Fibroblast of lung (primary cell): ENCODE data around the gene FCSK. TPM values are rescaled to one million over a fixed set of nuclear protein-coding genes. Genes with fewer than 3 reads are reported as not detected.

Source experiments
- DNase-seq, 2 donors: peaks; one replicate each; pipeline versions ENCODE4 v3.0.0 to v3.0.0-alpha.2; 2010; ENCODE audit warnings: low read depth in 2 of 2
- H2AFZ ChIP-seq: 2 replicates; pipeline ENCODE4 v1.5.1; 2012; ENCODE audit warnings: low read length, control low read depth, inconsistent platforms
- H3K27ac ChIP-seq: 2 replicates; pipeline ENCODE4 v1.5.1; 2011; ENCODE audit warnings: low read length, control low read depth; ENCODE audit not compliant: insufficient read depth
- H3K27me3 ChIP-seq: 2 replicates; pipeline ENCODE4 v1.5.1; 2011; ENCODE audit warnings: mild to moderate bottlenecking, low read length; ENCODE audit not compliant: control insufficient read depth, insufficient read depth
- H3K36me3 ChIP-seq: 2 replicates; pipeline ENCODE4 v1.5.1; 2011; ENCODE audit warnings: low read length; ENCODE audit not compliant: control insufficient read depth, insufficient read depth
- H3K4me1 ChIP-seq: 2 replicates; pipeline ENCODE4 v1.5.1; 2011; ENCODE audit warnings: low read length; ENCODE audit not compliant: control insufficient read depth, insufficient read depth; ENCODE audit errors: extremely low read depth
- H3K4me2 ChIP-seq: 2 replicates; pipeline ENCODE4 v1.5.1; 2011; ENCODE audit warnings: low read length, control low read depth; ENCODE audit not compliant: insufficient read depth; ENCODE audit errors: extremely low read depth
- H3K4me3 ChIP-seq, 4 experiments: fragments of 200-600 bp in 1 of 4; sonication (generic) in 1 of 4; replicated peaks in 1 of 4; 2 replicates each; pipeline ENCODE4 v1.5.1; 2011 to 2016; ENCODE audit warnings: low read length in 4 of 4, low read depth in 3 of 4, mild to moderate bottlenecking in 3 of 4, control low read depth in 2 of 4, inconsistent platforms in 1 of 4, mixed read lengths in 1 of 4; ENCODE audit not compliant: insufficient read depth in 1 of 4; ENCODE audit errors: control extremely low read depth in 1 of 4
- H3K79me2 ChIP-seq: 2 replicates; pipeline ENCODE4 v1.5.1; 2012; ENCODE audit warnings: mild to moderate bottlenecking, low read length, inconsistent platforms; ENCODE audit not compliant: control insufficient read depth, insufficient read depth
- H3K9ac ChIP-seq: 2 replicates; pipeline ENCODE4 v1.5.1; 2011; ENCODE audit warnings: mild to moderate bottlenecking, low read length, control low read depth; ENCODE audit not compliant: insufficient read depth
- H3K9me3 ChIP-seq: 2 replicates; pipeline ENCODE4 v1.5.1; 2012; ENCODE audit warnings: low read depth, low read length; ENCODE audit not compliant: control insufficient read depth, insufficient read depth
- H4K20me1 ChIP-seq: 2 replicates; pipeline ENCODE4 v1.5.1; 2011; ENCODE audit warnings: low read length; ENCODE audit not compliant: control insufficient read depth, insufficient read depth; ENCODE audit errors: extremely low read depth
- EZH2 ChIP-seq: IDR thresholded peaks from 2 replicates; pipeline ENCODE4 v1.5.1; 2012; ENCODE audit warnings: low read length, control low read depth, mild to moderate bottlenecking; ENCODE audit errors: missing control alignments
- polyA plus RNA-seq, 2 donors: library from polyadenylated mRNA; depleted of rRNA in 1 of 2; stranded (reverse) in 1 of 2; unstranded in 1 of 2; fragments of >200 nt; gene quantifications; 2 replicates each; pipeline ENCODE4 v1.2.1, GENCODE V29; 2011 to 2012; ENCODE audit warnings: missing spikeins in 1 of 2
- total RNA-seq: library from RNA; depleted of rRNA; stranded (reverse); fragments of >200 nt; gene quantifications from 2 replicates; pipeline ENCODE4 v1.2.1, GENCODE V29; 2014
- TF ChIP-seq, protein P1 (sequence below), 2 donors: IDR thresholded peaks in 1 of 2; conservative IDR thresholded peaks in 1 of 2; 1 replicate in 1 of 2; 2 replicates in 1 of 2; pipeline ENCODE4 v1.5.1; 2011 to 2012; ENCODE audit warnings: low read length in 2 of 2, control low read depth in 1 of 2, inconsistent platforms in 1 of 2, low read depth in 1 of 2, mild to moderate bottlenecking in 1 of 2

FCSK gene
- total and polyA plus RNA-seq, 2 donors (not counting 1 experiment from before 2014, with no cell fraction given): 4.9 to 13.5 TPM

- Histone ChIP-seq H3K9ac (no peak overlapping the region), H3K4me3 (no peak overlapping the region), H3K27ac (no peak overlapping the region), H3K79me2 (peaks cover 26% of the 10 kb centered on the region), H4K20me1 (peaks cover 1% of the 10 kb centered on the region), H3K4me1 (peaks cover 34% of the 10 kb centered on the region), H3K36me3 (peaks cover 4% of the 10 kb centered on the region), H2AFZ (no peak overlapping the region), H3K27me3 (no peaks in the 10 kb centered on the region), H3K9me3 (no peaks in the 10 kb centered on the region), H3K4me2 (peak overlapping the region; percentile 5)
- TF ChIP-seq, protein P1, sequence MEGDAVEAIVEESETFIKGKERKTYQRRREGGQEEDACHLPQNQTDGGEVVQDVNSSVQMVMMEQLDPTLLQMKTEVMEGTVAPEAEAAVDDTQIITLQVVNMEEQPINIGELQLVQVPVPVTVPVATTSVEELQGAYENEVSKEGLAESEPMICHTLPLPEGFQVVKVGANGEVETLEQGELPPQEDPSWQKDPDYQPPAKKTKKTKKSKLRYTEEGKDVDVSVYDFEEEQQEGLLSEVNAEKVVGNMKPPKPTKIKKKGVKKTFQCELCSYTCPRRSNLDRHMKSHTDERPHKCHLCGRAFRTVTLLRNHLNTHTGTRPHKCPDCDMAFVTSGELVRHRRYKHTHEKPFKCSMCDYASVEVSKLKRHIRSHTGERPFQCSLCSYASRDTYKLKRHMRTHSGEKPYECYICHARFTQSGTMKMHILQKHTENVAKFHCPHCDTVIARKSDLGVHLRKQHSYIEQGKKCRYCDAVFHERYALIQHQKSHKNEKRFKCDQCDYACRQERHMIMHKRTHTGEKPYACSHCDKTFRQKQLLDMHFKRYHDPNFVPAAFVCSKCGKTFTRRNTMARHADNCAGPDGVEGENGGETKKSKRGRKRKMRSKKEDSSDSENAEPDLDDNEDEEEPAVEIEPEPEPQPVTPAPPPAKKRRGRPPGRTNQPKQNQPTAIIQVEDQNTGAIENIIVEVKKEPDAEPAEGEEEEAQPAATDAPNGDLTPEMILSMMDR (conservative IDR thresholded peaks at IDR 0.05 in 1 of 2, IDR thresholded peaks at IDR 0.05 in 1 of 2; ENCODE audit: low read depth in 1 of 2, low read length in 2 of 2): no peak
- no peak for TF ChIP-seq EZH2
- DNase-seq: no peak
These were observed 23.5 kb upstream of the FCSK start for GRCh38 chr16:70430667-70431536.

DNA sequence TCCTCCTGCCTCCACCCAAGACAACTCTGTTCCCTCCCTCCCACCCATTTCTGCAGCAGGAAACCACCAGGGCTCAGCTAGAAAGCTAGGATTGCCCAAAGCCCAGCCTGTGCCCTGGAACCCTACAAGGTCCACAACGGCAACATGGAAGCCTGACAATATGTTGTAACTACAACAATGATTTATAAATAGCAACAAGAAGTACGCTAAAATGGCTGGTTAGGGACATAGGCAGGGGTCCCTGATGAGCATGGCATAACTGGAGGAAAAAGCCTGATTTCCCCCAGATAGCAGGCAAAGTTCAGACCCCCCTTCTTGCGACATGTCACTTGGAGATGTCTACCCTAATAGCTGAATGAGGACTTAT is 22.1 kb upstream of the FCSK start:
- peaks cover 30% of the 10 kb centered on the region for H3K79me2 ChIP-seq

GRCh38 chr16:70432723-70433457 is 21.5 kb upstream of the FCSK start:
- H4K20me1 ChIP-seq: peaks cover 1% of the 10 kb centered on the region
- peak; percentile 17 to 25 for DNase-seq

More for the DNA sequence above, 22.1 kb upstream of the FCSK start:
- TF ChIP-seq EZH2: no peak
- TF ChIP-seq, protein P1 (conservative IDR thresholded peaks at IDR 0.05 in 1 of 2, IDR thresholded peaks at IDR 0.05 in 1 of 2; ENCODE audit: low read depth in 1 of 2, low read length in 2 of 2): no peak
- H3K9me3 ChIP-seq: no peaks in the 10 kb centered on the region
- H3K9ac ChIP-seq: no peak overlapping the region
- DNase-seq: no peak
- no peak overlapping the region for H3K4me2 ChIP-seq
- H3K27ac ChIP-seq: no peak overlapping the region
- no peaks in the 10 kb centered on the region for H3K27me3 ChIP-seq
- H3K4me3 ChIP-seq: no peak overlapping the region
- peaks cover 4% of the 10 kb centered on the region for H3K36me3 ChIP-seq
- H3K4me1 ChIP-seq: peaks cover 41% of the 10 kb centered on the region
- H2AFZ ChIP-seq: no peak overlapping the region
- H4K20me1 ChIP-seq: peaks cover 1% of the 10 kb centered on the region

More at GRCh38 chr16:70432723-70433457, 21.5 kb upstream of the FCSK start:
- no peaks in the 10 kb centered on the region for H3K27me3 ChIP-seq
- H3K27ac ChIP-seq: peak overlapping the region; percentile 2
- peaks cover 32% of the 10 kb centered on the region for H3K79me2 ChIP-seq
- H3K4me3 ChIP-seq: no peak overlapping the region
- H2AFZ ChIP-seq: no peak overlapping the region
- peaks cover 4% of the 10 kb centered on the region for H3K36me3 ChIP-seq
- TF ChIP-seq, protein P1 (conservative IDR thresholded peaks at IDR 0.05 in 1 of 2, IDR thresholded peaks at IDR 0.05 in 1 of 2; ENCODE audit: low read depth in 1 of 2, low read length in 2 of 2): no peak
- no peak for TF ChIP-seq EZH2
- no peaks in the 10 kb centered on the region for H3K9me3 ChIP-seq
- no peak overlapping the region for H3K9ac ChIP-seq
- H3K4me1 ChIP-seq: peaks cover 43% of the 10 kb centered on the region
- peak overlapping the region; percentile 37 for H3K4me2 ChIP-seq
